GM21423 (cell line): ENCODE data around the gene PTPRF.
"Not testable (repeated sequence)": the region's sequence is repeated elsewhere in the genome, so short reads cannot be mapped to it uniquely, and the experiment has no call there.

Source experiments
- ATAC-seq: cut with Tn5 transposase; IDR thresholded peaks from one replicate; pipeline ENCODE4 v1.9.1; 2021; ENCODE audit warnings: mild to moderate bottlenecking, moderate library complexity; ENCODE audit not compliant: unreplicated experiment

PTPRF gene

DNA sequence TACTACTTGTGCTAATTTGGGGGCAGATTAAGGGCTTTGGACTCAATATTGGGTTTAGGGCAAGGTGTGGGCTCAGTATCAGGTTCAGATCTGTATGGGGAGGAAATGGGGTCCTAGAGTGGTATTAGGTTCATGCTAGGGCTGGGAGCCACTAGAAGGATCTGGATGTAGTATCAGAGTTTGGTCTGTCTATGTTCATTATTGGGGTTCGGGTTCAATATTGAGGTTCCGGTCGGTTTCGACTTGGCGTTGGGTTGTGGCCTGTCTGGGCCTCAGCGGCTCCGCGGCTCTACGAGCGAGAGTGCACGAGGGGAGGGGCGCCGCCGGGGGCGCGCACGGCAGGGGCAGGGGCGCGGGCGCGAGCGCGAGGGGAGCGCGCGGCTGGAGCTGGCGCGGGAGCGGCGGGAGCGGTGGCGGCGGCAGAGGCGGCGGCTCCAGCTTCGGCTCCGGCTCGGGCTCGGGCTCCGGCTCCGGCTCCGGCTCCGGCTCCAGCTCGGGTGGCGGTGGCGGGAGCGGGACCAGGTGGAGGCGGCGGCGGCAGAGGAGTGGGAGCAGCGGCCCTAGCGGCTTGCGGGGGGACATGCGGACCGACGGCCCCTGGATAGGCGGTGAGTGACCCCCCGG lies at the start of gene PTPRF:
Gene PTPRF (plus strand): TSS at position 401 of the 624 bp plus-strand sequence. CDS start 14,193 bp downstream, outside the sequence.
- no peak for ATAC-seq

DNA sequence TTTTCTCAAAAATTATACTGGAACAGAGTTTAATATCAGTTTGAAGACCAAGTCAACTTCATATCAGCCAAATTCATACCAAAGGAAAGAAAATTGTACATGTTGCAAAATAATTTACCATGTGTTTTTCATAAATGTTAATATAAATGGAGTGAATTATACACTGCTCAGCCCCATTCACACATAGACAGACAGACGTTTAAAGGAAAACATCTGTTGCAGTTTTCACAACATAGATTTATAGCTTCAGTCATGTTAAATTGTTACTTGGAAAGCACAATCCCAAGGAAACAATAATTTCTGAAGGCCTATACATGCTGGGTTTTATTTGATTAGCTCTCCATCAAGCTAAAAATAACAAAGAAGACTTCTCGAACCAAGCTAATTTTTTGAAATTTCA lies 49.2 kb upstream of the PTPRF start:
- no peak for ATAC-seq

DNA sequence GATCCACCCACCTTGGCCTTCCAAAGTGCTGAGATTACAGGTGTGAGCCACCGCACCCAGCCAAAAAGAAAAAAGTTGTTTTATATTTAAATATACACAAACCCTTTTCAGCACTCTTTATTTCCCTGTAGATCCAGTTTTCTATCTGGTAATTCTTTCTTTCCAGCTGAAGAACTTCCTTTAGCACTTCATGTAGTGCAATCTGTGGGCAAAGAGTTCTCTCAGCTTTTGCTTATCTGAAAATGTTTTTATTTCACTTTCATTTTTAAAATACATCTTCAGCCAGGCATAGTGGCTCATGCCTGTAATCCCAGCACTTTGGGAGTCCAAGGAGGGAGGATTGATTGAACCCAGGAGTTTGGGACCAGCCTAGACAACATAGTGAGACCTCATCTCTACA lies 48.5 kb upstream of the PTPRF start:
- no peak for ATAC-seq

GRCh38 chr1:43484367-43484766 lies 46.3 kb upstream of the PTPRF start:
- ATAC-seq: no peak

- no peak for ATAC-seq
These were observed 42.5 kb upstream of the PTPRF start for GRCh38 chr1:43488165-43488564.

GRCh38 chr1:43491061-43491460 lies 39.6 kb upstream of the PTPRF start:
- no peak for ATAC-seq

DNA sequence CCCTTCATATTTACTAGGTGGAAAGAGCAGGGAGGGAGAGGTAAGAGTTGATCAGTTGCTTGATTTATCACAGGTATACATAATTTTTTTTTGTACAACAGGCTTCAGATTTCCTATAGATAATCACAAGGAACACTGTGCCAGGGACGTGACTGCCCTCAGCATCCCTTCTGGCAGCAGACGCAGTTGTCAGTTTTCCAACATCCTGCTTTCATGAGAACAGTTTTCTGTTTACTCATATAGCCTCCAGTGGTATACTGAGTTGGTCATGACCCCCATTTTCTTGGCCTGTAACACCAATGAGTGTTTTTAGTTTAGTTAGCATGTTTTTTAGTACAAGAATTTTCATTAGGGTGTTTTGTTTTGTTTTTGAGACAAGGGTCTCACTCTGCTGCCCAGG lies 37.9 kb upstream of the PTPRF start:
- no peak for ATAC-seq

DNA sequence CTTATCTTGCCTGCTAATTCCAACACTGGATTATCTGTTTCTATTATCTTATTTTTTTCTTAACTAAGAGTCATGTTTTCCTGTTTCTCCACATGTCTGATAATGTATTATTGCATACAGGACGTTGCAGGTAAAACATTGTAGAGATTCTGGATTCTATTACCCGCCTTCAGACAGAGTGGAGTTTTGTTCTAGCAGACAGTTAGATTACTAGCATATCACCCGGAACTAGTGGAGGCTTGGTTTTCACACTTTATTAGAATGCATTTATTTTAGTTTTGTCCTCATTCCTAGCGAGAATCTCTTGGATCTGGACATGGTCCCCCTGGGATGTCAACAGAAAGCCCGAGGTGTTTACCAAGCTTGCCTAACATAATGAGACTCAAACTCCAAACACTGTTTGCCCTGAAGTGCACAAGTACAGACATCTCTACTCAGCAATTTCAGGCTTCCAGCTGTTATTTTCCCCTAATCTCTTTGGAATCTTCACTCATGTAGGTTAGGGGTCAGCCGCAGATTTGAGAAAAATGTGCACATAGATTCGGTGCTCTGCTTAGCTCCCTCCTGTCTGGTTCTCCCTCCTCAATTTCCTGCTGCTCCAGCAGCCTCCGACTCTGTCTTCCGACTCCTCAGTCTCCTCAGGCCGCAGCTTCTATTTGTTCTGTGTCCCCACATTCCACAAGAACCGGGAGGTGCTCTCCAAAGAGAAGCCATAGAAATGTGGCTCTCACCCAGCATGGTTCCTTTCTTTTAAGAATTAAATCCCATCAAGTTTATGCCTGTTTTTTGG lies 36.8 kb upstream of the PTPRF start:
- ATAC-seq: no peak

DNA sequence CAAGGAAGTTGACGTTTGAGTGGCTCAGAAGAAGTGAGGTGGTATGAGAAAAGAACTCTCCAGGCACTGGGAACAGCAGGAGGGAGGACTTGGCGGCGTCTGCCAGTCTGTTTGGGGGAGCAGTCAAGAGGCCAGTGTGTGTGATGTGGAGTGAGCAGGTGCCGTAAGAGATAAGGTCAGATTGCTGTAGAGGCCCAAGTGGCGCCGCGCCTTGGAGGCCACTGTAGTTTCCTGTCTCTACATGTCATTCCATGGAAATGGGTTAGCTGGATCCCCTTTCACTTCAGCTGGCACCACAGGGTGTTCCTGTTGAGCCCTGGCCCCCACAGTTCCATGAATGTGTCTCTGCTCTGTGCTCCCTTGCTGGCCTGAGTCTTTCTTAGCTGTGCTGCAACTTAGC lies 35.5 kb upstream of the PTPRF start:
- ATAC-seq: no peak

DNA sequence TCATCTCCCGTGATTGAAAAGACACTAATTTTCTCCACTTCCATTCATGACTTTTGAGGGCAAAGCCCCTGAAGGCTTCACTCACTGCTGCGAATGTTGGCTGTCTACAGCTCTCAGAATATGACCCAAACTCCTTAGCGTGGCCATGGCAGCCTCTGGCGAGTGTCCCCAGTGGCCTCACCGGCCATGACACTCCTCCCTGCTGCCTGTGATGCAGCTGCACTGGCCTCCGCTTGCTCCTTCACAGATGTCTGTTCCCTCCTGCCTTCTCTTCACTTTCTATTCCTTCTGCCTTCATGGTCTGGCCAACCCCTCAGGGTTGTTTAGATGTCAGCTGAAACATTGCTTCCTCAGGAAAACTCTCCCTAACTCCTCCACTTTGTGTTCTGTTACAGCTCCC lies 30.8 kb upstream of the PTPRF start:
- no peak for ATAC-seq

DNA sequence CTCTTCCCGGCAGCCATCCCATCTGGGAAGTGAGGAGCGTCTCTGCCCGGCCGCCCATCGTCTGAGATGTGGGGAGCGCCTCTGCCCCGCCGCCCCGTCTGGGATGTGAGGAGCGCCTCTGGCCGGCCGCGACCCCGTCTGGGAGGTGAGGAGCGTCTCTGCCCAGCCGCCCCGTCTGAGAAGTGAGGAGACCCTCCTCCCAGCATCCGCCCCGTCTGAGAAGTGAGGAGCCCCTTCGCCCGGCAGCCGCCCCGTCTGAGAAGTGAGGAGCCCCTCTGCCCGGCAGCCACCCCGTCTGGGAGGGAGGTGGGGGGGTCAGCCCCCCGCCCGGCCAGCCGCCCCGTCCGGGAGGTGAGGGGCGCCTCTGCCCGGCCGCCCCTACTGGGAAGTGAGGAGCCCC lies 28.9 kb upstream of the PTPRF start:
- not testable (repeated sequence) for ATAC-seq

DNA sequence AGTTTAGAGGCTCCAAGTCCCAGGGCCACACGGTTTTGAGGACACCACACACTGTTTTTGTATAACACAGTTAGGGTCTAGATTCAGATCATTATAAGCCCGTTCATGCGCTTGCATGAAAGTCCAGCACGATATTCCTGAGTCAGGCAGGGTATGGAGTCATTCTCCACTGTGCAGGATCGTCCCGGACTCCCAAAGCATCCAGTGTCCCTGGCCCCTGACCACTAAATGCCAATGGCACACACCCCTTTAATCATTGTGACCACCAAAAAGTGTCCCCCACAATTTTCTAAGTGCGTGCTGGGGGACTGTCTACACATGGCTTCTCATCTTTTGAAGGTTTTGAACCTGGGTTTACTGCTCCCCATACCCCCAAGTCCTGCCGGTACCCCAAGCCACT lies 27.1 kb upstream of the PTPRF start:
- ATAC-seq: no peak

DNA sequence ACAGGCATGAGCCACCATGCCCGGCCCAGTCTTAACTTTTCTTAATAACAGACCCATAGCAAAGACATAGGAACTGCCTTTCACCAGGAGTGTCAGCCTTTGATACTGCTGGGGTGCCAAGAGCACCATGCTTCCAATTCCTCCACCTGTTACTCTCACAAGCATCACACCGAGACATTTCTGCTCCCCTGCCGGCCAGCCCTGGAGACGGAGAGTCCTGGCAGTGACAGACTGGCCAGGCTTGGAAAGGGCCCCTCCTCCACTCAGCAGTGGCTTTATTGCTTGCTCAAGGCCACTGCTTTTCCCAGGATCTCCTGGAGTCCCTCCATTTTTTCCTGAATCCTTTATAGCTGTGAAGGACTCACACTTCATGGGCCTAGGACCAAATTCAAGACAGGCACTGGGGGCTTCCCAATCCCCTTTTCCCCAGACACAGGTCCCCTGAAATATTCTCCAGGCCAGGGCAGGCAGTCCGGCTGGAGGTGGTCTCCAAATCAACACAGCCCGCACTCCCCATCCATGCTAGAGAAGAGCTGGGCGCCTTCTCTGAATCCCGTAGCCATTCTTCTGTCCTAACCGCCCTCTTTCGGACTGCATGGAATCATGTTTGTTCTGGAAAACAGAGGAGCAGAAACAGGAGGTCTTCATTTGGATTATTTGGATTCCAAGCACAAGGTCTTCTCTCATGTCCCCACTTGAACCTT lies 25.5 kb upstream of the PTPRF start:
- no peak for ATAC-seq

GRCh38 chr1:43506233-43506632 lies 24.4 kb upstream of the PTPRF start:
- ATAC-seq: no peak

- no peak for ATAC-seq
These were observed 23.1 kb upstream of the PTPRF start for GRCh38 chr1:43507296-43508295.

- ATAC-seq: no peak
These were observed 21.5 kb upstream of the PTPRF start for GRCh38 chr1:43509007-43509739.

- no peak for ATAC-seq
These were observed 20.8 kb upstream of the PTPRF start for GRCh38 chr1:43509740-43510375.

GRCh38 chr1:43510621-43511020 lies 20.1 kb upstream of the PTPRF start:
- no peak for ATAC-seq

DNA sequence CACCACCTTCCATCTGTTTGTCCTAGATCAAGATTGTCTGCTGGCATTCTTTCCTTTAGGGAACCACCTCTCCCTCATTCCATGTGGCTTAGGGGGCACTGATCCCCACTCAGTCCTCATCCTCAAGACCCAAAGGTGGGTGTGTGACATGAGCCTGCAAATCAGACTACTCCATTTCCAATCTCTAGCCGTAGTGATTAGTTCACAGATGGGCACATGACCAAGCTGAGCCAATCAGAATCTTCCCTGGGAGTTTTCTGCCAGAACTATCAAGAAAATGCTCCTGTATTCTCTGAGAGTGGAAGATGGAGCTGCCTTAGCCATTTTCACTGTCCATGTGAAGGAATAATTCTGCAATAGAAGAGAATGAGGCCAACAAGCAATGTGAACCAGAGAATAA lies 19.3 kb upstream of the PTPRF start:
- ATAC-seq: no peak

DNA sequence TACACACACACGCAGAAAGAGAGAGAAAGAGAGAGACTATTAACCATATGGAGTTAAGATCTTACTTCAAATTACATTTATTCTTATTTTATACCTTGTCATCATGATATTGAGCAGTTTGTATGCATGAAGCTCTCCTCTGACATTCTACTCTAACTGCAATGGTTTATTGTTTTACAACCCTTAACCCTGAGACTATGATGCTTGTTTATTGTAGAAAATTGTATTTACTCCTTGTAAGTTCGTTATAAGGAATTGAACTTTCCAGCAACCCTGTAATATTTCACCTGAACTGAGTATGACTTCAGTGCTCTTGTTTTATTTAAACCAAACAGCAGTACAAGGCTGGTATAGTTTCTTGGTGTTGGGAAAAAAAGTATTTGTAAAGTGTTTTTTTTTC lies 18.6 kb upstream of the PTPRF start:
- no peak for ATAC-seq
